ENCODE measurements around the gene NCCRP1.
"Not testable (repeated sequence)": the region's sequence is repeated elsewhere in the genome, so short reads cannot be mapped to it uniquely, and the experiment has no call there.

The NCCRP1 gene

GRCh38 chr19:39243741-39244140 is 47.0 kb downstream of the NCCRP1 start:
- not testable (repeated sequence) for H3K4me2 ChIP-seq (ENCODE audit: low read length); H3K9me3 ChIP-seq (replicated peaks; ENCODE audit: low read length); H3K4me1 ChIP-seq (ENCODE audit: control insufficient read depth, insufficient read depth, low read length); H3K9ac ChIP-seq (ENCODE audit: low read depth, low read length); H3K36me3 ChIP-seq (ENCODE audit: insufficient read depth, low read length); H3K4me3 ChIP-seq (ENCODE audit: low read length)
- H3K27me3 ChIP-seq (ENCODE audit: control insufficient read depth, insufficient read depth, low read length): peaks cover 44% of the 10 kb centered on the region

- H3K36me3 ChIP-seq (ENCODE audit: insufficient read depth, low read length); H3K4me3 ChIP-seq (ENCODE audit: low read length); H3K9ac ChIP-seq (ENCODE audit: low read depth, low read length); H3K4me2 ChIP-seq (ENCODE audit: low read length); H3K4me1 ChIP-seq (ENCODE audit: control insufficient read depth, insufficient read depth, low read length); H3K9me3 ChIP-seq (replicated peaks; ENCODE audit: low read length): not testable (repeated sequence)
- H3K27me3 ChIP-seq (ENCODE audit: control insufficient read depth, insufficient read depth, low read length): peaks cover 45% of the 10 kb centered on the region
These were observed 47.8 kb downstream of the NCCRP1 start, which contains the start of gene IFNL3 for GRCh38 chr19:39244410-39245100. Gene IFNL3 (minus strand): TSS chr19:39245006. CDS start chr19:39244967, 39 bp downstream.

GRCh38 chr19:39245166-39245565 is 48.4 kb downstream of the NCCRP1 start:
- not testable (repeated sequence) for H3K9ac ChIP-seq (ENCODE audit: low read depth, low read length); H3K4me2 ChIP-seq (ENCODE audit: low read length); H3K36me3 ChIP-seq (ENCODE audit: insufficient read depth, low read length); H3K9me3 ChIP-seq (replicated peaks; ENCODE audit: low read length); H3K4me3 ChIP-seq (ENCODE audit: low read length); H3K4me1 ChIP-seq (ENCODE audit: control insufficient read depth, insufficient read depth, low read length)
- H3K27me3 ChIP-seq (ENCODE audit: control insufficient read depth, insufficient read depth, low read length): peaks cover 42% of the 10 kb centered on the region

- H3K27me3 ChIP-seq (ENCODE audit: control insufficient read depth, insufficient read depth, low read length): peaks cover 39% of the 10 kb centered on the region
- H3K9me3 ChIP-seq (replicated peaks; ENCODE audit: low read length): no peaks in the 10 kb centered on the region
- H3K4me2 ChIP-seq (ENCODE audit: low read length): peak overlapping the region; percentile 25
- H3K36me3 ChIP-seq (ENCODE audit: insufficient read depth, low read length): no peaks in the 10 kb centered on the region
- no peak overlapping the region for H3K9ac ChIP-seq (ENCODE audit: low read depth, low read length)
- peaks cover 3% of the 10 kb centered on the region for H3K4me1 ChIP-seq (ENCODE audit: control insufficient read depth, insufficient read depth, low read length)
- no peak overlapping the region for H3K4me3 ChIP-seq (ENCODE audit: low read length)
These were observed 50.3 kb downstream of the NCCRP1 start for GRCh38 chr19:39246951-39247669.

- H3K4me2 ChIP-seq (ENCODE audit: low read length): no peak overlapping the region
- no peak overlapping the region for H3K4me3 ChIP-seq (ENCODE audit: low read length)
- H3K4me1 ChIP-seq (ENCODE audit: control insufficient read depth, insufficient read depth, low read length): peaks cover 3% of the 10 kb centered on the region
- no peaks in the 10 kb centered on the region for H3K36me3 ChIP-seq (ENCODE audit: insufficient read depth, low read length)
- peaks cover 46% of the 10 kb centered on the region for H3K27me3 ChIP-seq (ENCODE audit: control insufficient read depth, insufficient read depth, low read length)
- H3K9ac ChIP-seq (ENCODE audit: low read depth, low read length): no peak overlapping the region
- H3K9me3 ChIP-seq (replicated peaks; ENCODE audit: low read length): no peaks in the 10 kb centered on the region
These were observed 51.2 kb downstream of the NCCRP1 start for GRCh38 chr19:39247701-39248664.

GRCh38 chr19:39248806-39249205 is 52.0 kb downstream of the NCCRP1 start, which contains the start of gene IFNL4:
Gene IFNL4 (minus strand): TSS chr19:39248856.
- H3K9ac ChIP-seq (ENCODE audit: low read depth, low read length): no peak within 1 kb of the TSS
- H3K9me3 ChIP-seq (replicated peaks; ENCODE audit: low read length): no peaks in the 10 kb centered on the region
- H3K36me3 ChIP-seq (ENCODE audit: insufficient read depth, low read length): no peaks in the 10 kb centered on the region
- H3K4me3 ChIP-seq (ENCODE audit: low read length): no peak within 1 kb of the TSS
- peaks cover 54% of the 10 kb centered on the region for H3K27me3 ChIP-seq (ENCODE audit: control insufficient read depth, insufficient read depth, low read length)
- H3K4me2 ChIP-seq (ENCODE audit: low read length): no peak within 1 kb of the TSS
- peaks cover 3% of the 10 kb centered on the region for H3K4me1 ChIP-seq (ENCODE audit: control insufficient read depth, insufficient read depth, low read length)

GRCh38 chr19:39251081-39251480 is 54.3 kb downstream of the NCCRP1 start:
- Histone ChIP-seq H3K36me3 (ENCODE audit: insufficient read depth, low read length) (no peaks in the 10 kb centered on the region), H3K9me3 (replicated peaks; ENCODE audit: low read length) (no peaks in the 10 kb centered on the region), H3K4me1 (ENCODE audit: control insufficient read depth, insufficient read depth, low read length) (peaks cover 3% of the 10 kb centered on the region), H3K27me3 (ENCODE audit: control insufficient read depth, insufficient read depth, low read length) (peaks cover 65% of the 10 kb centered on the region), H3K4me3 (ENCODE audit: low read length) (no peak overlapping the region), H3K4me2 (ENCODE audit: low read length) (no peak overlapping the region), H3K9ac (ENCODE audit: low read depth, low read length) (no peak overlapping the region)
